Right renal cortex interstitium (tissue), 3 donors: Measurements from ENCODE around the gene GDPD5. TPM values are rescaled to one million over a fixed set of nuclear protein-coding genes. Genes with fewer than 3 reads are reported as not detected.

ENCODE experiments used
- DNase-seq, 3 donors: peaks; one replicate each; pipeline ENCODE4 v3.0.0-alpha.2; 2013; ENCODE audit warnings: low read depth in 3 of 3, low spot score in 2 of 3
- polyA plus RNA-seq, 3 donors: library from polyadenylated mRNA; unstranded; fragments of 120-200 nt; gene quantifications; one replicate each; pipeline ENCODE4 v1.2.1, GENCODE V29; 2013; ENCODE audit not compliant: insufficient read length in 3 of 3

GDPD5 gene
- polyA plus RNA-seq, 3 donors, result 5.8 to 8.5 (median 6.9) TPM

- no peak for DNase-seq
Observed at GRCh38 chr11:75406338-75406777, 119.4 kb downstream of the GDPD5 start.

- DNase-seq, result no peak
Observed at GRCh38 chr11:75403983-75404658, 121.6 kb downstream of the GDPD5 start.

GRCh38 chr11:75403037-75403436 lies 122.7 kb downstream of the GDPD5 start:
- no peak for DNase-seq

GRCh38 chr11:75402002-75402773 lies 123.6 kb downstream of the GDPD5 start:
- no peak for DNase-seq

DNA sequence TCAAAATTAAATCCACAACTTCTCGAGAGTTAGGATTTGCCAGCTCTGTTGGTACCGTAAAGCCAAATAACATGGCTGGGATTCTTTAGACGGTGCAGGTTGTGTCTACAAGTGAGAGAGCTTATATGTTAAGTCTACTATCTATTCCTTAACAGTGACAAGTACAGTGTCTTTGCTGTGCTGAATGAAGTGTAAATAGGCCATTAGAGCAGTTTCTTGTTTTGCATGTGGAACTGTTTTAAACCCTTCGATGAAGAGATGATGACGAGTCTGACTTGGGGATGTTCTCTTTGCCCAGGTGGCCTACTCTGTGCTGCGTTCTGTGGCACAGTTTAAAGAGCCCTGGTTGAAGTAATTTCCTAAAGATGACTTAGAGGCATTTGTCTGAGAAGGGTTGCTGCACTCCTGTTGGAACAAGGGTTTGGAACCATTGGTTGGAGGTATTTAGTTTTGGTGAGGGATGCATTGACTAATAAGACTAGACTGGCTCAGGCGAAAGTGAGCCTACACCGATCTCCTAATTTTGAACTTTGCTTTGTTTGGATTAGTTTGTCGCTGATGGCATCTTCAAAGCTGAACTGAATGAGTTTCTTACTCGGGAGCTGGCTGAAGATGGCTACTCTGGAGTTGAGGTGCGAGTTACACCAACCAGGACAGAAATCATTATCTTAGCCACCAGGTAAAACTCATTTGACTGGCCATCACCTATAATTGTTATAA lies 125.4 kb downstream of the GDPD5 start:
- no peak for DNase-seq

DNA sequence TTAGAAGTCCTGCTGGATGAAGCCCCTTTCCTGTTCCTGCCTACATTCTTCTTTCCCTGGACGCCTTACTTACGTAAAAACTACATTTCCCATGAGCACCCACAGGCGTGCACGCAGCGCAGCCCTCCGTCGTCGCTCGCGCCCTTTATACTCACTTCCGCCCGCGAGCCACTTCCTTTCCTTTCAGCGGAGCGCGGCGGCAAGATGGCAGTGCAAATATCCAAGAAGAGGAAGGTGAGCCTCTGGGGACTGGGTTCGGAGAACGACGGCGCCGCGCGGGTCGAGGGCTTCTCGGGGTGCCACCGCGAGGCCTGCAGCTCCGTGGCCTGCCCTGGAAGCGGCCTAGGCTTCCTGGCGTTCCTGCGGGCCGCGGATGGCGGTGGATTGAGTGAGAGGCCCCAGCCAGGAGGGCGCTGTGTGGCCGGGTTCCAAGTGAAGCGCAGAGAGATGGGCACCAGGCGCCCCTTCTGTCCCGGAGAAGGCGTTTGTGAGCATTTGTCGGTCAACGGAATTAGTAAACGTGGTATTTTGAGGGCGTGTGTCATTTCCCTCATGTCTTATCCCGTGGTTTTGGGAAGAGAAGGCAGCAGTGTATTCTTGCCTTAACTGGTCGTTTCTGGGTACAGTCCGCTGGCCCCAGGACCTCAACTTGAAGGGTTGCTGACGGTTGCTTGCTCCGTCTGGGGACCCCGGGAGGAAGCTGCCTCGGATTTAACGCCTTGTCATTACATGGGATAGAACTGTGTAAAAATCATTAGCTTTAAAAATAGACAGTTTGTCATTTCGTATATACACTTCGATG lies 126.2 kb downstream of the GDPD5 start, which contains the start of gene RPS3:
Gene RPS3 (plus strand): TSS at position 175 of the 802 bp plus-strand sequence. CDS start 30 bp downstream, at position 205.
- DNase-seq, result peak; percentile 73 to 87 (median 84)

DNA sequence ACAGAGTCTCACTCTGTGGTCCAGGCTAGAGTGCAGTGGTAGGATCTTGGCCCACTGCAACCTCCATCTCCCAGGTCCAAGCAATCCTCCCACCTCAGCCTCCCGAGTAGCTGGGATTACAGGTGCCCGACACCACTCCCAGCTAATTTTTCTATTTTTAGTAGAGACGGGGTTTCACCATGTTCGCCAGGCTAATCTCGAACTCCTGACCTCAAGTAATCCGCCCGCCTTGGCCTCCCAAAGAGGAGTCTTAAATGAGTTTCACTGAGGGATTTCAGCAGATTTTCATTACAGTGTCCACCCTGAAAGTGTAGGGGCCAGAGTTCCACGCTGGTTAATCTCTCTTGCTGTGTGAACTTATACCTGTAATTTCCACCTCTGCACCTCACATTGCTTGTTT lies 126.8 kb downstream of the GDPD5 start:
- no peak for DNase-seq

DNA sequence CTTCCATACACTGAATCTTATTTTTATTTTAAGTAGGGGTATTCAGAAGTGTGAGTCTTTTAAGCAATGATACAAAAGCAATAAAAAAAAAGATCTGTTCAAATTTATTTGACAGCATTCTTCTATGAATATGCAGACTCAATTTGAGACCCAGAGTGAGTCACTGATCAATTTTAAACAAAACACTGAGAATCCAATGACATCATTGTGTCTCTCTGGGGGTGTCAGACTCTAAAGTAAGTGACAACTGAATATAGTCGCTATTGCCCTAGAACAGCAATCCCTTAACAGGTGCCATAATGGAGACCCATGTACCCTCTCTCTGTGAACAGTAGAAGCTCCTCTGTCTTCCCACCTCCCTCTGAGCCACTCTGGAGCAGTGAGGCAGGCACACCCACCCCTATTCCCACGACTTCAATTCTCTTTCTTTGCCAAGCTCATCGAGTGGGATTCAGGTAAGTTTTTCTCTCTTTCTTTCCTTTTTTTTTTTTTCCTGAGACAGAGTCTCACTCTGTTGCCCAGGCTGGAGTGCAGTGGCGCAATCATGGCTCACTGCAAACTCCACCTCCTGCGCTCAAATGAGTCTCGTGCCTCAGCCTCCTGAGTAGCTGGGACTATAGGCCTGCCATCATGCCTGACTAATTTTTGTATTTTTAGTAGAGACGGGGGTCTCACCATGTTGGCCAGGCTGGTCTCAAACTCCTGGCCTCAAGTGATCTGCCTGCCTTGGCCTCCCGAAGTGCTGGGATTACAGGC lies 131.5 kb downstream of the GDPD5 start:
- DNase-seq, result no peak

DNA sequence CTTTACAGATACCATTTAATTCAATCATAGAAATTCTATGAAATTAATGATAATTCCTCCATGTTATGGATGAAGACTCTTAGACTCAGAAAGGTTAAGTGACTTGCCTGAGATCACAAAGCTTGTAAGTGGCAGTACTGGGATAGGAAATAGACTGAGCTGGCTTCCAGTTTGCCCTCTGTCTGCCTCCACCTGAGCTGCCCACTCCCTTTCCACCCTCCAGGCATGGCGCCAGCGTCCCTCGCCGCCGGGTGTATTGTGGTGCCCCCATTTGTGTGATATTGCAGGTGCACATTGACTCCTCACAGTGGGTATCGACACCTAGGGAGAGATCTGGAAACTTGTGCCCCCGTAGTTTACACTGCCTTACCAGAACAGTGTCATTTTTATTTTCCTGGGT lies 135.8 kb downstream of the GDPD5 start:
- no peak for DNase-seq

- no peak for DNase-seq
Observed at GRCh38 chr11:75389276-75389605, 136.5 kb downstream of the GDPD5 start.

DNA sequence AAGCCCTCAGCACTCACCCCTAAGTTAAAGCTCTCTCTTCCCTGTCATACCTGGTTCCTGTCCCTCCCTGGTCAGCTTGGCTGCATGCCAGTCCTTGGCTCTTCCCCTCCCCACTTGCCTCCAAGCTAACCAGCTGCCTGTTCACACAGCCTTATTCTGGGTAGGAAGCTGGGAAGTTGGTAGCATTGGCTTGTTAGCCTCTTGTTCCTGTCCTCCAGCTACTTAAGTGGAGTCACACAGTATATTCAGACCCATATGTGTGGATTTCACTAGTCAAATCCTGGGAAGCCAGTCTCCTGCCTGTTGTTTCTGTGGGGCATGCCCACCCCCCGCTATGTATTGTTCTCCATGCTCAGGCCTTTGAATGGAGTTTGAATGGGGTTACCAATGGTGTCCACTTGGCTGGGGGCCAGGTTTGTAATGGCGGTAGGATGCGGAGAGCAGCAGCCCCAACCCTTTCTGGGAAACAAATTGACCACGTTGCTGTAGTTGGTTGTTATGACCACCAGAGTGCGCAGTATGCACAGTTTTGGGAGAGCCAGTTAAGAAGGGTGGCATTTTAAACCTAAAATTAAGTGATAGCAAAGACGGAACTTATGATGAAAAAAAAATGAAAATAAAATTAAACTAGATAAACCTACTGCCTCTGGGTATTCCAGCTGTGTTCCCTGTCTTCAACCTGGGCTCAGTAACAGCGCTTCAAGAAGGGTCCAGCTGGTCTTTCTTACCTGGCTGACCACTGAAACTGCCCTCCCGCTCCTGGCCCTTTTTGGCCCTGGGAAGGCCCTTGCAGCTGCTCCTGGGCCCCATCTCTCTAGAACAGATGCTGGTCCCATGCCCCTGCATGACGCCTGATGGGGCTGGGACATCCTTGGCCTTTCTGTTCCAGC lies 137.1 kb downstream of the GDPD5 start:
- DNase-seq, result no peak

GRCh38 chr11:75387736-75388294 lies 137.9 kb downstream of the GDPD5 start:
- no peak for DNase-seq

GRCh38 chr11:75386942-75387630 lies 138.7 kb downstream of the GDPD5 start:
- no peak for DNase-seq

Other genes starting within 250 kb of the GDPD5 start
- 10 to 100 TPM; 24.0 to 29.1 (median 24.4) TPM for gene ARRB1, start 174.3 kb downstream of the GDPD5 start, polyA plus RNA-seq
- gene RPS3, start 126.4 kb downstream of the GDPD5 start, polyA plus RNA-seq, result 1,000 to 10,000 TPM; 2,692 to 2,738 (median 2,717) TPM
- under 1 TPM; 0.45 to 0.62 (median 0.58) TPM for gene KLHL35, start 92.7 kb downstream of the GDPD5 start, polyA plus RNA-seq
- 100 to 1,000 TPM; 291 to 341 (median 336) TPM for gene SERPINH1, start 36.3 kb upstream of the GDPD5 start, polyA plus RNA-seq
- 10 to 100 TPM in 1 of 3 donors, 1 to 10 TPM in 2; 7.7 to 10.6 (median 9.5) TPM for gene MAP6, start 143.1 kb upstream of the GDPD5 start, polyA plus RNA-seq
- 1 to 10 TPM in 2 of 3 donors, under 1 TPM in 1; 0.69 to 1.7 (median 1.6) TPM for gene MOGAT2, start 191.9 kb upstream of the GDPD5 start, polyA plus RNA-seq
- gene DGAT2, start 242.8 kb upstream of the GDPD5 start, polyA plus RNA-seq, result 1 to 10 TPM; 3.9 to 4.6 (median 4.0) TPM